ENCODE results near the gene LMO7. TPM values are rescaled to one million over a fixed set of nuclear protein-coding genes. Genes with fewer than 3 reads are reported as not detected.

LMO7 gene
- total and polyA plus RNA-seq, 2 of the 13 experiments (the other 11 are each of a cell fraction or from before 2014, with no cell fraction given): 34.0 to 121 TPM

- TF ChIP-seq GRHL1 (CRISPR knock-in tag; conservative IDR thresholded peaks at IDR 0.05) (no peak), AGO1 (IDR thresholded peaks at IDR 0.05; ENCODE audit: low read depth, low read length, poor library complexity, severe bottlenecking) (peak; percentile 23), JUND (CRISPR knock-in tag; IDR thresholded peaks at IDR 0.05) (no peak), ZSCAN22 (CRISPR knock-in tag; IDR thresholded peaks at IDR 0.05) (no peak), FOXK1 (CRISPR knock-in tag; IDR thresholded peaks at IDR 0.05; ENCODE audit: borderline replicate concordance, low read depth) (0 out of 2 replicates have a peak, but pooled peaks have one; percentile 21), ZMYM2 (CRISPR knock-in tag; IDR thresholded peaks at IDR 0.05) (peak; percentile 81; the same call in 1 of the 2 replicates), ZNF235 (CRISPR knock-in tag; IDR thresholded peaks at IDR 0.05; ENCODE audit: borderline replicate concordance) (0 out of 2 replicates have a peak, but pooled peaks have one; percentile 6), JUN (CRISPR knock-in tag; IDR thresholded peaks at IDR 0.05) (0 out of 2 replicates have a peak, but pooled peaks have one; percentile 26), HDAC6 (IDR thresholded peaks at IDR 0.05; ENCODE audit: low read depth, low read length) (no peak), MYC (CRISPR knock-in tag; IDR thresholded peaks at IDR 0.05; ENCODE audit: borderline replicate concordance) (no peak), ZNF572 (CRISPR knock-in tag; IDR thresholded peaks at IDR 0.05) (peak; percentile 35; the same call in 1 of the 2 replicates), HNRNPL (IDR thresholded peaks at IDR 0.05; ENCODE audit: low read depth, low read length) (no peak), ZFP90 (CRISPR knock-in tag; IDR thresholded peaks at IDR 0.05; ENCODE audit: borderline replicate concordance) (peak; percentile 57; the same call in 1 of the 2 replicates), ZNF777 (CRISPR knock-in tag; IDR thresholded peaks at IDR 0.05) (peak; percentile 99), ZBTB38 (CRISPR knock-in tag; IDR thresholded peaks at IDR 0.05) (no peak), PHF5A (CRISPR knock-in tag; IDR thresholded peaks at IDR 0.05; ENCODE audit: low read depth, unreplicated experiment) (peak; percentile 32), MYNN (CRISPR knock-in tag; IDR thresholded peaks at IDR 0.05; ENCODE audit: low read depth) (peak; percentile 77; the same call in 1 of the 2 replicates), PHF8 (CRISPR knock-in tag; IDR thresholded peaks at IDR 0.05) (peak; percentile 42; the same call in 1 of the 2 replicates), ZNF432 (CRISPR knock-in tag; IDR thresholded peaks at IDR 0.05; ENCODE audit: borderline replicate concordance) (no peak), SP5 (CRISPR knock-in tag; IDR thresholded peaks at IDR 0.05; ENCODE audit: borderline replicate concordance, low read depth) (no peak), NCOR1 (IDR thresholded peaks at IDR 0.05; ENCODE audit: borderline replicate concordance, low read length) (no peak)
- TF ChIP-seq, protein P1, sequence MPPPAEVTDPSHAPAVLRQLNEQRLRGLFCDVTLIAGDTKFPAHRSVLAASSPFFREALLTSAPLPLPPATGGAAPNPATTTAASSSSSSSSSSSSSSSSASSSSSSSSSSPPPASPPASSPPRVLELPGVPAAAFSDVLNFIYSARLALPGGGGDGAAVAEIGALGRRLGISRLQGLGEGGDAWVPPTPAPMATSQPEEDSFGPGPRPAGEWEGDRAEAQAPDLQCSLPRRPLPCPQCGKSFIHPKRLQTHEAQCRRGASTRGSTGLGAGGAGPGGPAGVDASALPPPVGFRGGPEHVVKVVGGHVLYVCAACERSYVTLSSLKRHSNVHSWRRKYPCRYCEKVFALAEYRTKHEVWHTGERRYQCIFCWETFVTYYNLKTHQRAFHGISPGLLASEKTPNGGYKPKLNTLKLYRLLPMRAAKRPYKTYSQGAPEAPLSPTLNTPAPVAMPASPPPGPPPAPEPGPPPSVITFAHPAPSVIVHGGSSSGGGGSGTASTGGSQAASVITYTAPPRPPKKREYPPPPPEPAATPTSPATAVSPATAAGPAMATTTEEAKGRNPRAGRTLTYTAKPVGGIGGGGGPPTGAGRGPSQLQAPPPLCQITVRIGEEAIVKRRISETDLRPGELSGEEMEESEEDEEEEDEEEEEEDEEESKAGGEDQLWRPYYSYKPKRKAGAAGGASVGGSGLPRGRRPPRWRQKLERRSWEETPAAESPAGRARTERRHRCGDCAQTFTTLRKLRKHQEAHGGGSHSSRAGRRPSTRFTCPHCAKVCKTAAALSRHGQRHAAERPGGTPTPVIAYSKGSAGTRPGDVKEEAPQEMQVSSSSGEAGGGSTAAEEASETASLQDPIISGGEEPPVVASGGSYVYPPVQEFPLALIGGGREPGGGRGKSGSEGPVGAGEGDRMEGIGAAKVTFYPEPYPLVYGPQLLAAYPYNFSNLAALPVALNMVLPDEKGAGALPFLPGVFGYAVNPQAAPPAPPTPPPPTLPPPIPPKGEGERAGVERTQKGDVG (CRISPR knock-in tag; IDR thresholded peaks at IDR 0.05; ENCODE audit: borderline replicate concordance): peak; percentile 71; the same call in 1 of the 2 replicates
- TF ChIP-seq, protein P2, sequence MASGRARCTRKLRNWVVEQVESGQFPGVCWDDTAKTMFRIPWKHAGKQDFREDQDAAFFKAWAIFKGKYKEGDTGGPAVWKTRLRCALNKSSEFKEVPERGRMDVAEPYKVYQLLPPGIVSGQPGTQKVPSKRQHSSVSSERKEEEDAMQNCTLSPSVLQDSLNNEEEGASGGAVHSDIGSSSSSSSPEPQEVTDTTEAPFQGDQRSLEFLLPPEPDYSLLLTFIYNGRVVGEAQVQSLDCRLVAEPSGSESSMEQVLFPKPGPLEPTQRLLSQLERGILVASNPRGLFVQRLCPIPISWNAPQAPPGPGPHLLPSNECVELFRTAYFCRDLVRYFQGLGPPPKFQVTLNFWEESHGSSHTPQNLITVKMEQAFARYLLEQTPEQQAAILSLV (CRISPR knock-in tag; IDR thresholded peaks at IDR 0.05; ENCODE audit: borderline replicate concordance): peak; percentile 46
These were observed 478 bp downstream of the LMO7 start (continued) for GRCh38 chr13:75636436-75637180.

All from HepG2 (cell line).